IPS DF 6.9 (cell line): ENCODE data around the gene UBE3C.

Source experiments
- DNase-seq: peaks from one replicate; pipeline ENCODE4 v3.0.0-alpha.2; 2013; ENCODE audit warnings: low read depth, low spot score
- H3K27ac ChIP-seq: one replicate; pipeline ENCODE4 v1.5.1; 2013; ENCODE audit warnings: low read length, control low read depth
- H3K27me3 ChIP-seq: 2 replicates; pipeline ENCODE4 v1.6.1; 2013; ENCODE audit warnings: mild to moderate bottlenecking, low read length; ENCODE audit not compliant: control insufficient read depth, insufficient read depth
- H3K36me3 ChIP-seq: 2 replicates; pipeline ENCODE4 v1.6.1; 2013; ENCODE audit warnings: low read length; ENCODE audit not compliant: control insufficient read depth, insufficient read depth
- H3K4me1 ChIP-seq: 2 replicates; pipeline ENCODE4 v1.6.1; 2013; ENCODE audit warnings: low read length; ENCODE audit not compliant: control insufficient read depth, insufficient read depth
- H3K4me3 ChIP-seq: 2 replicates; pipeline ENCODE4 v1.5.1; 2013; ENCODE audit warnings: mild to moderate bottlenecking, low read length
- H3K9me3 ChIP-seq: 2 replicates; pipeline ENCODE4 v1.6.1; 2013; ENCODE audit warnings: low read length, inconsistent platforms; ENCODE audit not compliant: control insufficient read depth, insufficient read depth
- WGBS: extraction: QIAGEN DNeasy Blood & Tissue Kit; methylation state at CpG from one replicate; pipeline ENCODE4 v1.1.7; 2013; ENCODE audit warnings: mixed read lengths, missing lambda C conversion rate; ENCODE audit not compliant: insufficient read length, insufficient coverage; 5-methylcytosine and 5-hydroxymethylcytosine counted together

The UBE3C gene

GRCh38 chr7:157168571-157168970 is 29.8 kb downstream of the UBE3C start:
- no peaks in the 10 kb centered on the region for H3K27me3 ChIP-seq
- H3K9me3 ChIP-seq = no peaks in the 10 kb centered on the region
- H3K27ac ChIP-seq = no peak overlapping the region
- WGBS = no CpG with 5 or more reads among the region's 5 CpGs
- no peaks in the 10 kb centered on the region for H3K36me3 ChIP-seq
- no peak overlapping the region for H3K4me3 ChIP-seq
- no peaks in the 10 kb centered on the region for H3K4me1 ChIP-seq
- no peak for DNase-seq

DNA sequence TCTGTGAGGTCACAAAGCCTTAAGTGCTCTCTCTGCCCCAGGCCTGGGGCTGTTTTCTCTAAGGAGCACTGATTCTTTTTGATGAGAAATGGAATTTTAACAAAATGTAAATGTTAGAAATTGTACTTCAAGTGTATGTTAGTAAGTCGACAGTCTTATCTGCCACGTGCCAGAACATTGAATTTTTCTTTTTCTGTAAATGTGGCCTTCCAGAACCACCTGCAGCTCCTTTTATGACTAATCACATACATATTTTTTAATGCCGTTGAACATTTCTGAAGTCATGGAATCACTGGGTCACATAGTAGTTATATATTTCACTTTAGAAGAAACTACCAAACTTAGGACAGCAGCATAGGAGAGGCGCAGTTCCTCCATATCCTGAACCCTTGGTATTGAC is 38.0 kb downstream of the UBE3C start:
- Histone ChIP-seq H3K4me3 (no peak overlapping the region), H3K36me3 (peaks cover 12% of the 10 kb centered on the region), H3K9me3 (no peaks in the 10 kb centered on the region), H3K4me1 (no peaks in the 10 kb centered on the region), H3K27me3 (no peaks in the 10 kb centered on the region), H3K27ac (no peak overlapping the region)
- no CpG with 5 or more reads among the region's 4 CpGs for WGBS
- no peak for DNase-seq

DNA sequence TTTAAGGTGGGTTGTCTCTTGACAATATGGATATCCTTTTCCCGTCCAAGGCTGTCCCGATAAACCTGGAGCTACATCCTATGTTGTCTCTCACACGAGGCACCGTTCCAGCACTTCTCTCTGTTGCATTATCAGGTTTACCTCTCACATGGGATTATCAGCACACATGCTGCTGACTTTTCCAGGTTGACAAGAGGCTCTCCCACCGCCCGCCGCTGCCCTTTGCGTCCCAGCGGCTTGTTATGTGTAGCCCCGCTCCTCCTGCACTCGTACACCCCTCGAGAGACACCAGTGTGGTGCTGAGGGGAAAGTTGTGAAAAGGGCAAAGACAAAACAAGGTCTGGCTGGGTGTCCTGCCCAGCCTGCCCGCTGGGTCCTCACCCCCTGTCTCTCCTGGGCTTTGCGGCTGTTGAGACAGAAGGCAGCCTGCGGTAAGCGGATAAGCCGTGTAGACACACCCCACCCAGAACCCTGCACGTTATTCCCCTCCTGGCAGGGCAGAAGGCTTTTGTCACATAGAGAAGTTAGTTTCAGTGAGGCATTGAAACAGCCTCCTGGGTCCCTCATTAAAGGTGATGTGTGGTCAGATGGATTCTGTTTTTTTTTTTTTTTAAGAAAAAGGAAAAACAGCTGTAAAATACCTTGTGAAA is 38.7 kb downstream of the UBE3C start:
- Histone ChIP-seq H3K27ac (no peak overlapping the region), H3K27me3 (no peaks in the 10 kb centered on the region), H3K9me3 (no peaks in the 10 kb centered on the region), H3K4me1 (no peaks in the 10 kb centered on the region), H3K36me3 (peaks cover 15% of the 10 kb centered on the region), H3K4me3 (no peak overlapping the region)
- no CpG with 5 or more reads among the region's 18 CpGs for WGBS
- DNase-seq = no peak

DNA sequence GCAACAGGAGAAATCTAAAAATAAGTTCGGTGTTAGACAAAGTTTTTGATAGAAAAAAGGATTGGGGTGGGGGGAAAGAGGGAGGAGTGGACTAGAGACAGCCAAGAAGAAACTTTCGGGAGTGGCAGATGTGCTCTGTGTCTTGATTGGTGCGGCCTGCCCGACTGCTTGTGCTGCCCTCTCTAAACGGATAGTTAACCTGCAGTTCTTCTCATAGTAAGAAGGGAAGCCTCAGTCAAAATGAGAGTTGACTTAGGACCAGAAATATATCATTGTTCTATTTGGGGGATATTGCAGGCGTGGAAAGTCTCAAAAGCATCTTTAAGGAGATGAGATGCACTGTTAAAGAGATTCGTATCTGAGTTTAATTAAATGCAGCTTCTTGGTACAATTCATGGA is 39.3 kb downstream of the UBE3C start:
- Histone ChIP-seq H3K4me1 (no peaks in the 10 kb centered on the region), H3K27me3 (no peaks in the 10 kb centered on the region), H3K27ac (no peak overlapping the region), H3K36me3 (peaks cover 15% of the 10 kb centered on the region), H3K9me3 (no peaks in the 10 kb centered on the region), H3K4me3 (no peak overlapping the region)
- DNase-seq = no peak
- WGBS = 100% methylated on average over 1 of the region's 7 CpGs

DNA sequence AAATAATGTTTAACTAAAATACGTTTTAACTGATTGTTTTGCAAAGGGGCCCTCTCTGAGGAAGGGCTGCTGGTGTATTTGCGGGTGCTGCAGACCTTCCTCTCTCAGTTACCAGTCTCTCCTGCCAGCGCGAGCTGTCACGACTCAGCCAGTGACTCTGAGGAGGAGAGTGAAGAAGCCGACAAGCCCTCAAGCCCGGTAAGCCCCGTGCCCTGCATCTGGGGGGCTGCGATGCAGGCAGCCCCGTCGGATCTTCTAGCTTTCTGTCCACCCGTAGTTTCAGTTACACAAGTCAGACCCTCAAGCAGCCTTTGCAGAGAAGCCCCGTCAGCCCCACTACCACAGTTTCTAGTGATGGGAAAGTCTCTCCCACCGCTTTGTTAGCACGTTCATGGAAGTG is 45.1 kb downstream of the UBE3C start:
- H3K27ac ChIP-seq = no peak overlapping the region
- H3K4me1 ChIP-seq = peaks cover 2% of the 10 kb centered on the region; the same call in 1 of the 2 replicates
- H3K36me3 ChIP-seq = peaks cover 24% of the 10 kb centered on the region
- H3K9me3 ChIP-seq = no peaks in the 10 kb centered on the region
- WGBS = no CpG with 5 or more reads among the region's 15 CpGs
- no peak overlapping the region for H3K4me3 ChIP-seq
- H3K27me3 ChIP-seq = no peaks in the 10 kb centered on the region
- no peak for DNase-seq

DNA sequence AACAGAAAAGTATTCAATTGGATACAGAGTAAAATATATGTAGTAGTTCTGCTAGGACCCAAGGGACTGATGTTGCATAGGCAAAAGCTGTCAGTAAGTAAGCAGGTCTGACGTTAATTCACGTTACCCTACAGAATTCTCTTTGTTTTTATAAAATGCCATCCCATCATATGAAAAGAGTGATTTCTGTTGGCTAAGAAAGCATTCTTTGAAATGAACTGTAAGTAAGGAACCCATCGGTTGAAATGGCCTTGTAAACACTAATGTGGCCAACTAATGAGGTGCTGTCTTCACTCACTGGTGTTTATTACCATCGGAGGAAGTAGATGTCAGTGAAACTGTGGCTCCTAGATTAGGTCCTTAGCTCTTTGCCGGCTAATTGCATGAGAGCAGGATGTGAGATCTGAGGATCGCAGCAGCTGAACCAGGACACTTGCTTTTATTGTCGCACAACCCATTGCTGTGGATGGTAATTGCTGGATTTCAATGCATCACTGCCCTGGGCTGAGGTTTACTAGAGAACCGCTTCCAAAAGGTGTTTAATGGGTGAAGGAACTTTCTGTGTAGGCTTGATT is 49.5 kb downstream of the UBE3C start:
- Histone ChIP-seq H3K27ac (no peak overlapping the region), H3K4me3 (no peak overlapping the region), H3K36me3 (peaks cover 22% of the 10 kb centered on the region; the same call in 1 of the 2 replicates), H3K9me3 (no peaks in the 10 kb centered on the region), H3K4me1 (peaks cover 1% of the 10 kb centered on the region; the same call in 1 of the 2 replicates), H3K27me3 (no peaks in the 10 kb centered on the region)
- no peak for DNase-seq
- no CpG with 5 or more reads among the region's 8 CpGs for WGBS

- no CpG with 5 or more reads among the region's 6 CpGs for WGBS
- Histone ChIP-seq H3K27me3 (no peaks in the 10 kb centered on the region), H3K4me3 (no peak overlapping the region), H3K9me3 (no peaks in the 10 kb centered on the region), H3K4me1 (no peaks in the 10 kb centered on the region), H3K36me3 (peaks cover 19% of the 10 kb centered on the region; the same call in 1 of the 2 replicates), H3K27ac (no peak overlapping the region)
- peak; percentile 16 for DNase-seq
Measured at GRCh38 chr7:157189405-157189804, 50.7 kb downstream of the UBE3C start.

- Histone ChIP-seq H3K27me3 (no peaks in the 10 kb centered on the region), H3K4me1 (no peaks in the 10 kb centered on the region), H3K4me3 (no peak overlapping the region), H3K36me3 (peaks cover 12% of the 10 kb centered on the region; the same call in 1 of the 2 replicates), H3K27ac (no peak overlapping the region), H3K9me3 (no peaks in the 10 kb centered on the region)
- no CpG with 5 or more reads among the region's 3 CpGs for WGBS
- DNase-seq = no peak
Measured at GRCh38 chr7:157192861-157193260, 54.1 kb downstream of the UBE3C start.

DNA sequence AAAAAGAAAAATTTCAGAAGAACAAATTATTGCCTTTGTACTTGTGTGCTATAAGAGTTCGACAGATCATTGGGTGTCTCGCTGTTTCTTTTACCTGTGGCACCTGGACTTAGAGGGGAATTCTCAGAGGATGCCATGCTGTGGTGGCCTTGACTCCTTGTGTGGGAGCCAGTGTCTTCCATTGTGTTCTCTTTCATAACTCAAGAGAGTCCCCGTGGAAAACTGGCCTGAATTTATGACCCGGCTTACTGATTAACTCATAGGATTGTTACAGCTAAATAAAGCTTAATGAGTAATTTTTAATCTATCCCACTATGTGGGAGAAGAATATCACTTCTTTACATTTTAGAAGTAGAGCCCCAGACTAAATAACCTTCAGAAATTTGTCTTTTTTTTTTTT is 54.5 kb downstream of the UBE3C start:
- H3K36me3 ChIP-seq = peaks cover 10% of the 10 kb centered on the region; the same call in 1 of the 2 replicates

DNA sequence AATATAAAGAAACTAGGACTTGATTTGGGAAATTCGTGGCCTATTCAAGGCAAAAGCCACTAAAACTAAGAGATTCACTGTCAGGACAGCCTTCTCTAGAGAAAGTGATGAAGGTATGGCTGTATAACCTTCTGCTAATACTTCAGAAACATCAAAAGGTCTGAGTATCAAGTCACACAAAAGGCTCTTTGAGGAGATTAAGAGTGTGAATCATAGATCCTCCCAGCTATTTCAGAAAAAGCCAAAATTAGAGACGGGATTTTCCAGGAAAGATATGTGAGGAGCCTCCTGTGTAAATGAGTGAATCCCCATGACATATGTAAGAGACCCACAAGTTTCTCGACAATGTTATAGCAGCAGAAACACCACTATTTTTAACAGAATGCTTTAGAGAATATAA is 56.2 kb downstream of the UBE3C start:
- no CpG with 5 or more reads among the region's 3 CpGs for WGBS
- Histone ChIP-seq H3K27me3 (no peaks in the 10 kb centered on the region), H3K36me3 (peaks cover 8% of the 10 kb centered on the region; the same call in 1 of the 2 replicates), H3K27ac (no peak overlapping the region), H3K9me3 (no peaks in the 10 kb centered on the region), H3K4me3 (no peak overlapping the region), H3K4me1 (no peaks in the 10 kb centered on the region)
- DNase-seq = no peak

More for the DNA sequence above, 54.5 kb downstream of the UBE3C start:
- H3K9me3 ChIP-seq = no peaks in the 10 kb centered on the region
- WGBS = no CpG with 5 or more reads among the region's 4 CpGs
- H3K4me1 ChIP-seq = no peaks in the 10 kb centered on the region
- no peak overlapping the region for H3K4me3 ChIP-seq
- DNase-seq = no peak
- H3K27ac ChIP-seq = no peak overlapping the region
- no peaks in the 10 kb centered on the region for H3K27me3 ChIP-seq

GRCh38 chr7:157195868-157196267 is 57.1 kb downstream of the UBE3C start:
- Histone ChIP-seq H3K9me3 (no peaks in the 10 kb centered on the region), H3K27ac (no peak overlapping the region), H3K4me3 (no peak overlapping the region), H3K27me3 (no peaks in the 10 kb centered on the region), H3K36me3 (peaks cover 5% of the 10 kb centered on the region; the same call in 1 of the 2 replicates), H3K4me1 (no peaks in the 10 kb centered on the region)
- no CpG with 5 or more reads among the region's 12 CpGs for WGBS
- no peak for DNase-seq
